SU-DHL-6 (cell line): ENCODE data around the gene SERTAD2.

Experiments used
- H2AFZ ChIP-seq: fragments of 200-600 bp; sonication (generic); 2 replicates; pipeline ENCODE4 v1.6.1; 2014; ENCODE audit warnings: low read depth, mild to moderate bottlenecking, moderate library complexity, mixed read lengths, antibody characterized with exemption, low read length; ENCODE audit not compliant: severe bottlenecking
- H3F3A ChIP-seq: fragments of 200-600 bp; shearing (Covaris generic); 2 replicates; pipeline ENCODE4 v1.6.0; 2016; ENCODE audit warnings: antibody characterized with exemption, mild to moderate bottlenecking; ENCODE audit not compliant: insufficient read depth
- H3K27ac ChIP-seq: fragments of 200-600 bp; sonication (generic); 2 replicates; pipeline ENCODE4 v1.5.1; 2016; ENCODE audit warnings: low read depth, mild to moderate bottlenecking, low read length, moderate library complexity, mixed read lengths
- H3K27me3 ChIP-seq: fragments of 200-600 bp; sonication (generic), shearing (Covaris generic); 2 replicates; pipeline ENCODE4 v1.6.0; 2014; ENCODE audit warnings: mild to moderate bottlenecking, low read length
- H3K36me3 ChIP-seq: fragments of 200-600 bp; sonication (generic); 2 replicates; pipeline ENCODE4 v1.6.1; 2014; ENCODE audit warnings: mild to moderate bottlenecking, low read length, mixed read lengths
- H3K4me2 ChIP-seq: fragments of 300-600, 200-600 bp; shearing (Covaris generic), sonication (generic); 2 replicates; pipeline ENCODE4 v1.6.0; 2014; ENCODE audit warnings: low read length, low read depth, mild to moderate bottlenecking; ENCODE audit not compliant: poor library complexity, severe bottlenecking
- H3K4me3 ChIP-seq: fragments of 200-600 bp; sonication (generic); 2 replicates; pipeline ENCODE4 v1.5.1; 2014; ENCODE audit warnings: antibody characterized with exemption, low read length, mild to moderate bottlenecking, mixed read lengths; ENCODE audit not compliant: insufficient read depth, poor library complexity, severe bottlenecking
- H3K79me2 ChIP-seq: fragments of 200-600 bp; sonication (generic); 2 replicates; pipeline ENCODE4 v1.6.1; 2014; ENCODE audit warnings: mild to moderate bottlenecking, low read length, moderate library complexity; ENCODE audit not compliant: insufficient read depth
- H3K9ac ChIP-seq: fragments of 200-600 bp; sonication (generic); 2 replicates; pipeline ENCODE4 v1.7.0; 2014; ENCODE audit warnings: mild to moderate bottlenecking, low read length
- H3K9me2 ChIP-seq: fragments of 200-600 bp; sonication (generic); replicated peaks from 2 replicates; pipeline ENCODE4 v1.6.1; 2014; ENCODE audit warnings: low read length; ENCODE audit not compliant: insufficient read depth
- H3K9me3 ChIP-seq: fragments of 200-600 bp; sonication (generic); 2 replicates; pipeline ENCODE4 v1.6.1; 2014; ENCODE audit warnings: low read length, mixed read lengths; ENCODE audit not compliant: insufficient read depth
- H4K20me1 ChIP-seq: fragments of 200-600 bp; sonication (generic); 2 replicates; pipeline ENCODE4 v1.6.1; 2014; ENCODE audit warnings: low read depth, mild to moderate bottlenecking, antibody characterized with exemption, low read length, moderate library complexity, mixed read lengths
- CTCF ChIP-seq: fragments of 200-600 bp; sonication (generic); IDR thresholded peaks from one replicate; pipeline ENCODE4 v1.5.1; 2017; ENCODE audit warnings: antibody characterized with exemption, mild to moderate bottlenecking, low read length, moderate library complexity; ENCODE audit not compliant: insufficient read depth, poor library complexity, severe bottlenecking
- EZH2phosphoT487 ChIP-seq: fragments of 200-600 bp; sonication (generic), shearing (Covaris generic); conservative IDR thresholded peaks from 2 replicates; pipeline ENCODE4 v1.6.1; 2018; ENCODE audit warnings: mild to moderate bottlenecking, antibody characterized with exemption, low read length, moderate library complexity, mixed read lengths

Gene SERTAD2

GRCh38 chr2:64639691-64640090 is 14.0 kb downstream of the SERTAD2 start:
- Histone ChIP-seq H3F3A (peaks cover 68% of the 10 kb centered on the region), H3K9ac (peak overlapping the region; percentile 32; the same call in 1 of the 2 replicates), H3K27me3 (no peaks in the 10 kb centered on the region), H2AFZ (no peak overlapping the region), H3K27ac (peak overlapping the region; percentile 95), H3K9me2 (no peaks in the 10 kb centered on the region), H3K36me3 (peaks cover 6% of the 10 kb centered on the region), H3K9me3 (no peaks in the 10 kb centered on the region), H4K20me1 (peaks cover 5% of the 10 kb centered on the region; the same call in 1 of the 2 replicates), H3K79me2 (peaks cover 97% of the 10 kb centered on the region), H3K4me3 (peak overlapping the region; percentile 2), H3K4me2 (peak overlapping the region; percentile 96)
- TF ChIP-seq CTCF, result no peak
- TF ChIP-seq EZH2phosphoT487, result no peak

GRCh38 chr2:64638502-64639120 is 15.1 kb downstream of the SERTAD2 start:
- H3K9ac ChIP-seq, result peak overlapping the region; percentile 17
- peak overlapping the region; percentile 96 for H3K4me2 ChIP-seq
- H3F3A ChIP-seq, result peaks cover 58% of the 10 kb centered on the region
- H3K9me2 ChIP-seq, result no peaks in the 10 kb centered on the region
- TF ChIP-seq CTCF, result no peak
- no peak for TF ChIP-seq EZH2phosphoT487
- H3K79me2 ChIP-seq, result peaks cover 95% of the 10 kb centered on the region
- H3K9me3 ChIP-seq, result no peaks in the 10 kb centered on the region
- peaks cover 13% of the 10 kb centered on the region for H3K36me3 ChIP-seq
- H3K4me3 ChIP-seq, result no peak overlapping the region
- H4K20me1 ChIP-seq, result peaks cover 5% of the 10 kb centered on the region; the same call in 1 of the 2 replicates
- no peak overlapping the region for H2AFZ ChIP-seq
- peak overlapping the region; percentile 95 for H3K27ac ChIP-seq
- no peaks in the 10 kb centered on the region for H3K27me3 ChIP-seq

GRCh38 chr2:64637931-64638330 is 15.8 kb downstream of the SERTAD2 start:
- Histone ChIP-seq H3K4me2 (peak overlapping the region; percentile 96), H3K36me3 (peaks cover 19% of the 10 kb centered on the region), H3K27ac (peak overlapping the region; percentile 95), H3F3A (peaks cover 52% of the 10 kb centered on the region), H3K9me2 (no peaks in the 10 kb centered on the region), H3K79me2 (peaks cover 96% of the 10 kb centered on the region), H3K9ac (peak overlapping the region; percentile 17), H4K20me1 (peaks cover 5% of the 10 kb centered on the region; the same call in 1 of the 2 replicates), H3K27me3 (no peaks in the 10 kb centered on the region), H3K4me3 (no peak overlapping the region), H2AFZ (no peak overlapping the region), H3K9me3 (no peaks in the 10 kb centered on the region)
- TF ChIP-seq CTCF, result no peak
- no peak for TF ChIP-seq EZH2phosphoT487
